ENCODE results near the gene FAF1. TPM values are rescaled to one million over a fixed set of nuclear protein-coding genes. Genes with fewer than 3 reads are reported as not detected.

FAF1 gene
- total and polyA plus RNA-seq, 2 of the 8 experiments (the other 6 are each of a cell fraction or from before 2014, with no cell fraction given): 10.8 to 65.9 TPM

DNA sequence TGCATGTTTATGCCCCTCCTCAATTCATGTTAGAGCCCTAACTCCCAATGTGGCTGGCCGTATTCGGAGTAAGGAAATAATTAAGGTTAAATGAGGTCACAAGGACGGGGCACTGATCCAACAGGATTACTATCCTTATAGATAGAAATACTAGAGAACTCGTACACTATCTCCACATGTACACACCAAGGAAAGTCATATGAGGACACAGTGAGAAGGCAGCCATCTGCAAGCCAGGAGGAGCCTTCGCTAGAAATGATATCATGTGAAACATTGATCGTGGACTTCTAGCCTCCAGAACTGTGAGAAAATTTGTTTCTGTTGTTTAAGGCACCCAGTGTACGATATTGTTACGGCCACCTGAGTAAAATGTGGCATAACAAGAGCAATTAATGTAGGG, 79.7 kb downstream of the FAF1 start:
- H3K23ac ChIP-seq (ENCODE audit: insufficient read length): no peak overlapping the region
- H2BK20ac ChIP-seq (ENCODE audit: low read length): no peak overlapping the region
- POLR2A ChIA-PET (ENCODE audit: partially characterized antibody): no interaction called here
- no peak overlapping the region for H3K9ac ChIP-seq (replicated peaks in 1 of 4; ENCODE audit: extremely low read depth in 1 of 4, low read depth in 3 of 4, low read length in 3 of 4)
- no peak overlapping the region for H3K4ac ChIP-seq (replicated peaks; ENCODE audit: insufficient read length, low read depth, low read length)
- no peak overlapping the region for H2BK15ac ChIP-seq (ENCODE audit: low read length)
- H3K4me2 ChIP-seq (ENCODE audit: insufficient read depth in 1 of 2, low read depth in 2 of 2, low read length in 2 of 2): no peak overlapping the region
- H2BK12ac ChIP-seq (ENCODE audit: low read depth, low read length): no peak overlapping the region
- DNase-seq (ENCODE audit: low read depth in 1 of 2, low spot score in 2 of 2) (no peak), FAIRE-seq (no peak)
- H3K36me3 ChIP-seq (ENCODE audit: control insufficient read depth in 2 of 4, insufficient read depth in 4 of 4, low read length in 3 of 4): no peaks in the 10 kb centered on the region
- no peak overlapping the region for H3K4me3 ChIP-seq (ENCODE audit: extremely low read depth in 1 of 4, insufficient read depth in 2 of 4, low read depth in 3 of 4, low read length in 4 of 4)
- no peak overlapping the region for H2BK120ac ChIP-seq (replicated peaks; ENCODE audit: low read depth, low read length)
- no peak overlapping the region for H3K56ac ChIP-seq (replicated peaks; ENCODE audit: insufficient read length, low read depth, low read length)
- no peak overlapping the region for H4K8ac ChIP-seq (ENCODE audit: extremely low read depth, insufficient read depth, low read length)
- H3K18ac ChIP-seq (ENCODE audit: extremely low read depth, low read length): no peak overlapping the region
- peaks cover 0 to 24% of the 10 kb centered on the region in 2 experiments; a peak in 2 of 4 replicates for H3K79me2 ChIP-seq (ENCODE audit: control insufficient read depth in 1 of 2, insufficient read depth in 2 of 2, low read length in 2 of 2)
- no peaks in the 10 kb centered on the region for H3K23me2 ChIP-seq (ENCODE audit: low read depth, low read length)
- peaks cover 0 to 2% of the 10 kb centered on the region in 2 experiments for H4K20me1 ChIP-seq (replicated peaks in 1 of 2; ENCODE audit: control insufficient read depth in 1 of 2, insufficient read depth in 2 of 2, low read length in 2 of 2)
- H3K14ac ChIP-seq (ENCODE audit: insufficient read length): no peak overlapping the region
- H4K5ac ChIP-seq (ENCODE audit: insufficient read length, low read depth, low read length): no peak overlapping the region
- H2AK5ac ChIP-seq (ENCODE audit: low read depth, low read length): no peak overlapping the region
- WGBS, 2 experiments (ENCODE audit: extremely low coverage in 1 of 2, insufficient coverage in 1 of 2, insufficient read length in 1 of 2, insufficient replicate concordance in 2 of 2, low coverage in 1 of 2, low lambda C conversion rate in 2 of 2, missing lambda C conversion rate in 1 of 2): 90% methylated on average over 8 of the region's 8 CpGs; no CpG with 5 or more reads in 1 of the 2 experiments
- H2AFZ ChIP-seq (ENCODE audit: low read length): no peak overlapping the region
- H3K9me3 ChIP-seq (ENCODE audit: insufficient read depth in 2 of 2, low read depth in 1 of 2, low read length in 1 of 2): no peaks in the 10 kb centered on the region
- CTCF ChIA-PET (ENCODE audit: partially characterized antibody): no interaction called here
- H4K91ac ChIP-seq (replicated peaks; ENCODE audit: insufficient read length, low read length): no peak overlapping the region
- no peak overlapping the region for H2BK5ac ChIP-seq (ENCODE audit: low read depth, low read length)
- H3K27ac ChIP-seq (ENCODE audit: low read depth, low read length): no peak overlapping the region
- no peaks in the 10 kb centered on the region for H3K27me3 ChIP-seq (replicated peaks in 1 of 4; ENCODE audit: control insufficient read depth in 3 of 4, extremely low read depth in 1 of 4, insufficient read depth in 3 of 4, low read length in 3 of 4)
- peaks cover 2% of the 10 kb centered on the region; the same call in 1 of the 2 replicates for H3K79me1 ChIP-seq (ENCODE audit: low read depth, low read length)
- H3K4me1 ChIP-seq (replicated peaks in 1 of 4; ENCODE audit: control insufficient read depth in 3 of 4, insufficient read depth in 4 of 4, low read length in 3 of 4): no peaks in the 10 kb centered on the region
- TF ChIP-seq SRF (IDR thresholded peaks at IDR 0.05; ENCODE audit: low read depth, low read length): no peak
- no peak for TF ChIP-seq EP300 (IDR thresholded peaks at IDR 0.05; ENCODE audit: borderline replicate concordance in 1 of 2, low read depth in 2 of 2, low read length in 2 of 2)
- TF ChIP-seq RAD21 (IDR thresholded peaks at IDR 0.05 in 1 of 2, conservative IDR thresholded peaks at IDR 0.05 in 1 of 2; ENCODE audit: low read depth in 2 of 2, low read length in 2 of 2): no peak
- TF ChIP-seq, protein P1, sequence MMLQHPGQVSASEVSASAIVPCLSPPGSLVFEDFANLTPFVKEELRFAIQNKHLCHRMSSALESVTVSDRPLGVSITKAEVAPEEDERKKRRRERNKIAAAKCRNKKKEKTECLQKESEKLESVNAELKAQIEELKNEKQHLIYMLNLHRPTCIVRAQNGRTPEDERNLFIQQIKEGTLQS (IDR thresholded peaks at IDR 0.05; ENCODE audit: insufficient read depth, low read depth, low read length): no peak
- no peak for TF ChIP-seq CHD1 (IDR thresholded peaks at IDR 0.05; ENCODE audit: low read depth, low read length)
- TF ChIP-seq HDAC2 (IDR thresholded peaks at IDR 0.05; ENCODE audit: borderline replicate concordance in 1 of 2, low read depth in 2 of 2, low read length in 2 of 2): no peak
- no peak for TF ChIP-seq KDM1A (IDR thresholded peaks at IDR 0.05; ENCODE audit: borderline replicate concordance, low read length)
- TF ChIP-seq EGR1 (IDR thresholded peaks at IDR 0.05; ENCODE audit: borderline replicate concordance, low read depth, low read length): no peak
- TF ChIP-seq CBX5 (IDR thresholded peaks at IDR 0.05; ENCODE audit: low read depth, low read length): no peak
- TF ChIP-seq CTBP2 (IDR thresholded peaks at IDR 0.05; ENCODE audit: borderline replicate concordance, insufficient read depth, insufficient read length, low read length): no peak
- no peak for TF ChIP-seq GABPA (IDR thresholded peaks at IDR 0.05; ENCODE audit: borderline replicate concordance, insufficient read depth, low read length)
- TF ChIP-seq MAFK (IDR thresholded peaks at IDR 0.05; ENCODE audit: low read depth, low read length): no peak
- no peak for TF ChIP-seq BACH1 (IDR thresholded peaks at IDR 0.05; ENCODE audit: low read length)

All from H1 (cell line).